ENCODE data around the gene PLEKHA5.

- TF ChIP-seq EP300 (IDR thresholded peaks at IDR 0.05) (no peak), CTCF (IDR thresholded peaks at IDR 0.05) (no peak)
These were observed 90.7 kb downstream of the PLEKHA5 start for GRCh38 chr12:19220205-19220604.

All from sigmoid colon (tissue), 4 donors.